Prostate gland (tissue), 2 donors: Measurements from ENCODE around the gene UGT8. TPM values are rescaled to one million over a fixed set of nuclear protein-coding genes. Genes with fewer than 3 reads are reported as not detected.

Source experiments
- DNase-seq: peaks from one replicate; pipeline ENCODE4 v3.0.0-alpha.2; 2019; ENCODE audit warnings: low spot score
- H3K27ac ChIP-seq, 2 donors: fragments of 200-600 bp; sonication (generic); 2 replicates each; pipeline ENCODE4 v1.5.1; 2017 to 2019
- H3K27me3 ChIP-seq: fragments of 200-600 bp; sonication (generic); replicated peaks from 2 replicates; pipeline ENCODE4 v1.5.1; 2019; ENCODE audit not compliant: insufficient read depth
- H3K36me3 ChIP-seq, 2 donors: fragments of 200-600 bp; sonication (generic); 1 replicate in 1 of 2; 2 replicates in 1 of 2; pipeline versions ENCODE4 v1.5.1 to v1.8.1; 2017 to 2019
- H3K4me1 ChIP-seq: fragments of 200-600 bp; sonication (generic); replicated peaks from 2 replicates; pipeline ENCODE4 v1.5.1; 2019
- H3K4me3 ChIP-seq, 2 donors: fragments of 200-600 bp; sonication (generic); 2 replicates each; pipeline ENCODE4 v1.5.1; 2017 to 2019
- H3K9me3 ChIP-seq: fragments of 200-600 bp; sonication (generic); 2 replicates; pipeline ENCODE4 v1.5.1; 2017
- POLR2A ChIP-seq: fragments of 450-650 bp; IDR thresholded peaks from one replicate; pipeline ENCODE4 v1.6.1; 2016; ENCODE audit warnings: antibody characterized with exemption, mild to moderate bottlenecking
- POLR2AphosphoS5 ChIP-seq: sonication (generic); formaldehyde crosslinking; IDR thresholded peaks from one replicate; pipeline ENCODE4 v1.6.1; 2017; ENCODE audit warnings: antibody characterized with exemption
- WGBS: methylation state at CpG from one replicate; pipeline ENCODE4 v1.1.5; 2018; 5-methylcytosine and 5-hydroxymethylcytosine counted together
- intact Hi-C: fragments of 100-400 bp; cut with DNase I; formaldehyde crosslinking; loops from one replicate; pipeline ENCODE4 v1.14.2; 2022
- total RNA-seq, 2 donors: library from RNA; depleted of rRNA; stranded (reverse); fragments of >200 nt; gene quantifications; one replicate each; pipeline ENCODE4 v1.1.0, GENCODE V29; 2016
- TF ChIP-seq, protein P1 (sequence below), 4 experiments: fragments of 200-600 bp in 2 of 4; fragments of 450-650 bp in 2 of 4; sonication (generic) in 2 of 4; IDR thresholded peaks; 1 replicate in 3 of 4; 2 replicates in 1 of 4; pipeline ENCODE4 v1.5.1; 2016 to 2019; ENCODE audit warnings: antibody characterized with exemption in 4 of 4, mild to moderate bottlenecking in 2 of 4, moderate library complexity in 2 of 4

UGT8 gene
- total RNA-seq, 2 donors from 2014 or later, result 0.55 to 2.0 TPM

DNA sequence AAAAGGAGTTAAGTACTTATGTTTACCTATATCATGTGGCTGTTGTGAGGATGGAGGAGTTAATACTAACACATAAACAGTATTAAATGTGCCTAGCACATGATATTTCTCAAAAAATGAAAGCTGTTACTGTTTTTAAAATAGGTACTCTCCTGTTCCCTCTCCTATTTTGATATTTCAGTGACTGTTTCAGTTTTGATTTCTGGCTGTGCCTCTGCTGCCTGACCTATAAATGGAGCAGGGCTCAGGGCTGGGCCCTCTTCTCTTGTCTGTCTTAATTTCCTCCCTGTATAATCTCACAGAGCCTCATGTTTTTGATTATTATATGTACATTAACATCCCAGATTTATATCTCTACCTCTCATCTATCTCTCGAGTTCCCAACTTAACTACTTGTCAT, 93.3 kb downstream of the UGT8 start:
- H3K27ac ChIP-seq, result no peak overlapping the region
- no peak for DNase-seq
- H3K36me3 ChIP-seq, result no peaks in the 10 kb centered on the region
- TF ChIP-seq POLR2AphosphoS5 (no peak), POLR2A (no peak)
- TF ChIP-seq, protein P1, sequence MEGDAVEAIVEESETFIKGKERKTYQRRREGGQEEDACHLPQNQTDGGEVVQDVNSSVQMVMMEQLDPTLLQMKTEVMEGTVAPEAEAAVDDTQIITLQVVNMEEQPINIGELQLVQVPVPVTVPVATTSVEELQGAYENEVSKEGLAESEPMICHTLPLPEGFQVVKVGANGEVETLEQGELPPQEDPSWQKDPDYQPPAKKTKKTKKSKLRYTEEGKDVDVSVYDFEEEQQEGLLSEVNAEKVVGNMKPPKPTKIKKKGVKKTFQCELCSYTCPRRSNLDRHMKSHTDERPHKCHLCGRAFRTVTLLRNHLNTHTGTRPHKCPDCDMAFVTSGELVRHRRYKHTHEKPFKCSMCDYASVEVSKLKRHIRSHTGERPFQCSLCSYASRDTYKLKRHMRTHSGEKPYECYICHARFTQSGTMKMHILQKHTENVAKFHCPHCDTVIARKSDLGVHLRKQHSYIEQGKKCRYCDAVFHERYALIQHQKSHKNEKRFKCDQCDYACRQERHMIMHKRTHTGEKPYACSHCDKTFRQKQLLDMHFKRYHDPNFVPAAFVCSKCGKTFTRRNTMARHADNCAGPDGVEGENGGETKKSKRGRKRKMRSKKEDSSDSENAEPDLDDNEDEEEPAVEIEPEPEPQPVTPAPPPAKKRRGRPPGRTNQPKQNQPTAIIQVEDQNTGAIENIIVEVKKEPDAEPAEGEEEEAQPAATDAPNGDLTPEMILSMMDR (IDR thresholded peaks at IDR 0.05), result no peak
- no peaks in the 10 kb centered on the region for H3K27me3 ChIP-seq
- 61% methylated on average over 1 of the region's 1 CpG for WGBS
- H3K9me3 ChIP-seq, result no peaks in the 10 kb centered on the region
- intact Hi-C loops, result loop anchor here (10.0 kb wide), 1 partner anchor 297 kb away; no protein-coding TSS in a partner anchor
- H3K4me3 ChIP-seq, result no peak overlapping the region
- no peaks in the 10 kb centered on the region for H3K4me1 ChIP-seq

DNA sequence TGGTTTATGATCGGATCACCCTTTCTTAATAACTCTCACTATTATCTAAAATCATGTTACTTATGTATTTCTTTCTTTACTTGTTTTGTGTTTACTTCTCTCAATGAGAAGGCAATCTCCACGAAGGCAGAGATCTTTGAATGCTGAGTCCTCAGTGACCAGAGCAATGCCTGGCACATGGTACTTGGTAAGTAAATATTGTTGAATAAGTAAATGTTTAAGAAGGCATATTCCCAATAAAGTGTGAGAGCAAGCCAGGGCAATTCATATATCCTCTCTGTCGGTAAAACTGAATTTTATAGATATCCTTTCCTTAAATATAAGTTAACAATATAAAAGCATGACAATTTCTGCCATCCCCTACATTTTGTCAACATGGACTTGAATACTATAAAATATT, 94.4 kb downstream of the UGT8 start:
- TF ChIP-seq POLR2AphosphoS5, result peak; percentile 53
- TF ChIP-seq, protein P1 (IDR thresholded peaks at IDR 0.05), result no peak
- no peak for TF ChIP-seq POLR2A
- intact Hi-C loops, result loop anchor here (10.0 kb wide), 1 partner anchor 298 kb away; no protein-coding TSS in a partner anchor
- no peak overlapping the region for H3K27ac ChIP-seq
- whole genome bisulfite sequencing, result 60% methylated on average over 3 of the region's 3 CpGs
- H3K4me1 ChIP-seq, result no peaks in the 10 kb centered on the region
- H3K27me3 ChIP-seq, result no peaks in the 10 kb centered on the region
- H3K4me3 ChIP-seq, result no peak overlapping the region
- DNase-seq, result peak; percentile 39
- no peaks in the 10 kb centered on the region for H3K36me3 ChIP-seq
- H3K9me3 ChIP-seq, result no peaks in the 10 kb centered on the region

DNA sequence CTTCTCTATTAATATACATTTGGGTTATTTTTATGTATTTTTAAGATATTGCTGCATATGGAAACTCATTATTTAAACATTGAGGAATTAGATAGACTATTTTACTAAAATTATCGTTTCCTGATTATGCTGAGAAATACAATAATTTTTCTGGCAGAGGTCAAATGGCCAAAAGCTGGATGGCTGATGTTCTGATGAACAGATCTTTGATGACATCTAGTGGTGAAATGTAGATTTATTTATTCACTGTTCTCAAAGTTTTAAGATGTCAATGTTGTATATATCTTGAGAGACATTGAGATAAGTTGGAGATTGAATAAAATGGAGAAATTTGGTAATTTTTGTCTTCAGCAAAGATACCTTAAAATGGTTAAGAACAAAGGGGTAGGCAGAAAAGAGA, 96.2 kb downstream of the UGT8 start:
- no peaks in the 10 kb centered on the region for H3K9me3 ChIP-seq
- DNase-seq, result no peak
- TF ChIP-seq POLR2AphosphoS5 (no peak), POLR2A (no peak)
- TF ChIP-seq, protein P1 (IDR thresholded peaks at IDR 0.05), result peak in 3 of 4 experiments; percentile 47 to 72 (median 67)

DNA sequence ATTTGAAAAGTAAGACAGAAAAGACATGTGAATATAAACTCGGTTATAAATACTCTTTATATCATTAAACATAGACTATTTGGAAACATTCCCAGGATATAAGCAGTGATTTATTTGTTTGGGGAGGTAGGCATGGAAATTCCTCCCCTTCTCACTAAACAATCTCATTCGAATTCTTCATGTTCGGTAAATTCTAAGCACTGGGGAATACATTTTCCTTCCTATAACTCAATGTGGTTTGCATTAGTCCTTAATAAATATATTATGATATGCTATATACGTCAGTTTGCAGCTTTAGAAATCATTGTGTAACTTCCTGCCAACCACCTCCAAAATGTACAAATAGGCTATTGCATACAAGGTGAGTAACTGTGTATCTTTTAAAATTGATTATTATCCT, 99.6 kb downstream of the UGT8 start:
- no peak for DNase-seq
- intact Hi-C loops, result loop anchor here (10.0 kb wide), 1 partner anchor 303 kb away; no protein-coding TSS in a partner anchor

More for the DNA sequence above, 96.2 kb downstream of the UGT8 start:
- Histone ChIP-seq H3K4me3 (no peak overlapping the region), H3K4me1 (no peaks in the 10 kb centered on the region), H3K27ac (no peak overlapping the region), H3K36me3 (no peaks in the 10 kb centered on the region), H3K27me3 (no peaks in the 10 kb centered on the region)
- WGBS, result 10% methylated on average over 1 of the region's 1 CpG
- intact Hi-C loops, result loop anchor here (10.0 kb wide), 1 partner anchor 300 kb away; no protein-coding TSS in a partner anchor

DNA sequence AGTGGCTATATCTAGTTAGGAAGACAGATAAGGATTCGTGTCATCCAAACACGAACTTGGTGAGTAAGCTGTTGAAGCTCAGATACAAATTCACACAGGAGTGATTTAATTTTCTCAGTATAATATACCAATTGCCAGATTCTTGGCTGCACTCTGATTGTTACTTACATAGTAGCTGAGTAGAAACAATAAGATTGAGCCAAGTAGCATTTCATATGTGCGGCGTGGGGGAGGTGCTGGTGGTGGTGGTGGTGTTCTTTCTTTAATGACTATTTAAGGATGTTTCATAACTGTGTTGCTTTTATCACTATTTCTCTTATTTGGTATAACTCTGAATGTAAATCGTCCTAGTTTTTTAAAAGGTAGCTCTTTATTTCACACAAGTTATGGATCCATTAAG, 102.9 kb downstream of the UGT8 start:
- TF ChIP-seq POLR2AphosphoS5 (no peak), POLR2A (no peak)
- TF ChIP-seq, protein P1 (IDR thresholded peaks at IDR 0.05), result no peak
- intact Hi-C loops, result no loop called here
- no peak for DNase-seq
- H3K36me3 ChIP-seq, result no peaks in the 10 kb centered on the region
- no peak overlapping the region for H3K4me3 ChIP-seq
- no peak overlapping the region for H3K27ac ChIP-seq
- 73% methylated on average over 5 of the region's 5 CpGs for WGBS
- no peaks in the 10 kb centered on the region for H3K9me3 ChIP-seq
- no peaks in the 10 kb centered on the region for H3K4me1 ChIP-seq
- no peaks in the 10 kb centered on the region for H3K27me3 ChIP-seq

More for the DNA sequence above, 99.6 kb downstream of the UGT8 start:
- Histone ChIP-seq H3K4me3 (no peak overlapping the region), H3K9me3 (no peaks in the 10 kb centered on the region), H3K27me3 (no peaks in the 10 kb centered on the region), H3K27ac (no peak overlapping the region), H3K4me1 (no peaks in the 10 kb centered on the region), H3K36me3 (no peaks in the 10 kb centered on the region)
- TF ChIP-seq POLR2AphosphoS5 (no peak), POLR2A (no peak)
- TF ChIP-seq, protein P1 (IDR thresholded peaks at IDR 0.05), result no peak
- WGBS, result 48% methylated on average over 4 of the region's 4 CpGs
